ENCODE measurements around the gene TFAP2A.

TFAP2A gene

GRCh38 chr6:10414756-10415616 lies at the start of gene TFAP2A:
TFAP2A (minus strand) TSS chr6:10415074; CDS start chr6:10414991, 83 bp downstream.
- DNase-seq (ENCODE audit: low read depth): no peak

GRCh38 chr6:10463491-10464481 lies 48.9 kb upstream of the TFAP2A start:
- no peak for DNase-seq (ENCODE audit: low read depth)

- DNase-seq (ENCODE audit: low read depth): no peak
Measured at GRCh38 chr6:10463040-10463439, 48.2 kb upstream of the TFAP2A start.

GRCh38 chr6:10461850-10462249 lies 47.0 kb upstream of the TFAP2A start:
- no peak for DNase-seq (ENCODE audit: low read depth)

GRCh38 chr6:10460096-10460495 lies 45.2 kb upstream of the TFAP2A start:
- DNase-seq (ENCODE audit: low read depth): no peak

GRCh38 chr6:10458287-10458686 lies 43.4 kb upstream of the TFAP2A start:
- DNase-seq (ENCODE audit: low read depth): no peak

GRCh38 chr6:10453596-10453995 lies 38.7 kb upstream of the TFAP2A start:
- DNase-seq (ENCODE audit: low read depth): no peak

- DNase-seq (ENCODE audit: low read depth): peak; percentile 78
Measured at GRCh38 chr6:10451828-10452509, 37.1 kb upstream of the TFAP2A start.

GRCh38 chr6:10451394-10451793 lies 36.5 kb upstream of the TFAP2A start:
- DNase-seq (ENCODE audit: low read depth): no peak

GRCh38 chr6:10449751-10450150 lies 34.9 kb upstream of the TFAP2A start:
- no peak for DNase-seq (ENCODE audit: low read depth)

- DNase-seq (ENCODE audit: low read depth): no peak
Measured at GRCh38 chr6:10448096-10448495, 33.2 kb upstream of the TFAP2A start.

GRCh38 chr6:10446548-10446947 lies 31.7 kb upstream of the TFAP2A start:
- no peak for DNase-seq (ENCODE audit: low read depth)

- no peak for DNase-seq (ENCODE audit: low read depth)
Measured at GRCh38 chr6:10441655-10442009, 26.8 kb upstream of the TFAP2A start.

- DNase-seq (ENCODE audit: low read depth): peak; percentile 75
Measured at GRCh38 chr6:10441004-10441654, 26.3 kb upstream of the TFAP2A start.

- DNase-seq (ENCODE audit: low read depth): no peak
Measured at GRCh38 chr6:10437891-10438290, 23.0 kb upstream of the TFAP2A start.

- DNase-seq (ENCODE audit: low read depth): no peak
Measured at GRCh38 chr6:10434235-10434634, 19.4 kb upstream of the TFAP2A start.

- no peak for DNase-seq (ENCODE audit: low read depth)
Measured at GRCh38 chr6:10433322-10433721, 18.4 kb upstream of the TFAP2A start.

- DNase-seq (ENCODE audit: low read depth): no peak
Measured at GRCh38 chr6:10431423-10432164, 16.7 kb upstream of the TFAP2A start.

GRCh38 chr6:10429638-10430427 lies 15.0 kb upstream of the TFAP2A start:
- DNase-seq (ENCODE audit: low read depth): no peak

- DNase-seq (ENCODE audit: low read depth): no peak
Measured at GRCh38 chr6:10426781-10427279, 12.0 kb upstream of the TFAP2A start.
